Mesothelial cell of epicardium (in vitro differentiated cells): Measurements from ENCODE around the gene ARHGAP18. TPM values are rescaled to one million over a fixed set of nuclear protein-coding genes. Genes with fewer than 3 reads are reported as not detected.

Experiments
- DNase-seq, 2 experiments: peaks; one replicate each; pipeline ENCODE4 v3.0.0; 2021; ENCODE audit warnings: low spot score in 2 of 2; ENCODE audit not compliant: unreplicated experiment in 2 of 2
- H3K27ac Mint-ChIP-seq: 2 replicates; pipeline ENCODE4 v1.8.0; 2021; ENCODE audit warnings: mixed read lengths
- H3K27me3 Mint-ChIP-seq: 2 replicates; pipeline ENCODE4 v1.8.0; 2021; ENCODE audit warnings: low read depth, mixed read lengths
- H3K36me3 Mint-ChIP-seq: 2 replicates; pipeline ENCODE4 v1.8.0; 2021; ENCODE audit warnings: mixed read lengths
- H3K4me1 Mint-ChIP-seq: 2 replicates; pipeline ENCODE4 v1.8.0; 2021; ENCODE audit warnings: mixed read lengths
- H3K4me3 Mint-ChIP-seq: 2 replicates; pipeline ENCODE4 v1.8.0; 2021; ENCODE audit warnings: mild to moderate bottlenecking, moderate library complexity, mixed read lengths
- H3K9me3 Mint-ChIP-seq: 2 replicates; pipeline ENCODE4 v1.8.0; 2021; ENCODE audit warnings: mixed read lengths
- total RNA-seq: library from RNA; stranded (reverse); gene quantifications from 3 replicates; pipeline ENCODE4 v1.2.1, GENCODE V29; 2021
- TF ChIP-seq, protein P1 (sequence below): fragments of 200-600 bp; sonication (generic); IDR thresholded peaks from one replicate; pipeline ENCODE4 v1.5.0; 2021; ENCODE audit warnings: antibody characterized with exemption; ENCODE audit not compliant: unreplicated experiment

ARHGAP18 gene
- total RNA-seq, 1 donor from 2014 or later, result 10.5 TPM

DNA sequence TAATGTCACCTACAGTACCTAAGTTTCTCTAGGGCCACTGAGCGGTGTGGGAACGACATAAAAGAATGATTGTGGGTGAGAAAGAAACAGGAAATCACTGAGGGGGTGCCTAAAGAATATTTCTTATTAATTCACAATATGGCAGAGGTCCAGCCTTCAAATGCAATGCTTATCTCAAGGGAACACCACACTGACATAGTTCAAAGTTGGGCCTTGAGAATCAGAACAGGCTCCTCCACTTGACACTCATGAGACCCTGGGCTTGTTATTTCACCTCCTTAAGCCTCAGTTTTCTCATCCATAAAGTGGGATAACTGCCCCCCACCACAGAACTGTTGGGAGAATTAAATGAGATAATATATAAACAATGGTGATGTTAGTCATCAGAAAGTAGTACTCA lies 40.4 kb upstream of the ARHGAP18 start:
- TF ChIP-seq, protein P1, sequence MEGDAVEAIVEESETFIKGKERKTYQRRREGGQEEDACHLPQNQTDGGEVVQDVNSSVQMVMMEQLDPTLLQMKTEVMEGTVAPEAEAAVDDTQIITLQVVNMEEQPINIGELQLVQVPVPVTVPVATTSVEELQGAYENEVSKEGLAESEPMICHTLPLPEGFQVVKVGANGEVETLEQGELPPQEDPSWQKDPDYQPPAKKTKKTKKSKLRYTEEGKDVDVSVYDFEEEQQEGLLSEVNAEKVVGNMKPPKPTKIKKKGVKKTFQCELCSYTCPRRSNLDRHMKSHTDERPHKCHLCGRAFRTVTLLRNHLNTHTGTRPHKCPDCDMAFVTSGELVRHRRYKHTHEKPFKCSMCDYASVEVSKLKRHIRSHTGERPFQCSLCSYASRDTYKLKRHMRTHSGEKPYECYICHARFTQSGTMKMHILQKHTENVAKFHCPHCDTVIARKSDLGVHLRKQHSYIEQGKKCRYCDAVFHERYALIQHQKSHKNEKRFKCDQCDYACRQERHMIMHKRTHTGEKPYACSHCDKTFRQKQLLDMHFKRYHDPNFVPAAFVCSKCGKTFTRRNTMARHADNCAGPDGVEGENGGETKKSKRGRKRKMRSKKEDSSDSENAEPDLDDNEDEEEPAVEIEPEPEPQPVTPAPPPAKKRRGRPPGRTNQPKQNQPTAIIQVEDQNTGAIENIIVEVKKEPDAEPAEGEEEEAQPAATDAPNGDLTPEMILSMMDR, result no peak
- no peak overlapping the region for H3K4me3 Mint-ChIP-seq
- peaks cover 27% of the 10 kb centered on the region for H3K4me1 Mint-ChIP-seq
- DNase-seq, result no peak
- H3K9me3 Mint-ChIP-seq, result no peaks in the 10 kb centered on the region
- H3K27ac Mint-ChIP-seq, result peak overlapping the region; percentile 17
- no peaks in the 10 kb centered on the region for H3K27me3 Mint-ChIP-seq
- H3K36me3 Mint-ChIP-seq, result no peaks in the 10 kb centered on the region

DNA sequence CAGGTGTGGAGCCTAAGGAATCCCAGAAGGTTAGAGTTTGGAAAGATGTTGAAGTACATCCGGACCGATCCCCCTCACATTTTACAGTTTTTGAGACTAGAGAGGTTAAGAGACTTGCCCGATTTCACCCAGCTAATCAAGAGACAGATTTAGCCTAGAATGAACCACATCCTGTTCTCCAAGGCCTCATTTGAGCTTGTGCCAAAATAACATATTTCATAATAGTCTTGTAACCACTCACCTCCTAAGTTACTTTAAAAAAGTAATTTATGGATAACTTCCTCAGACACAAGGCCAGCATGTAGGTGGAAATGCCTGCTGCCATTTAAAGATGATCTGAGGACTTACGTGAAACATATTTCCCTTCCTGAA lies 39.8 kb upstream of the ARHGAP18 start:
- Mint-ChIP-seq H3K4me1 (peaks cover 28% of the 10 kb centered on the region), H3K27ac (peak overlapping the region; percentile 54), H3K4me3 (no peak overlapping the region), H3K36me3 (no peaks in the 10 kb centered on the region), H3K27me3 (no peaks in the 10 kb centered on the region), H3K9me3 (no peaks in the 10 kb centered on the region)
- TF ChIP-seq, protein P1, result no peak
- no peak for DNase-seq

DNA sequence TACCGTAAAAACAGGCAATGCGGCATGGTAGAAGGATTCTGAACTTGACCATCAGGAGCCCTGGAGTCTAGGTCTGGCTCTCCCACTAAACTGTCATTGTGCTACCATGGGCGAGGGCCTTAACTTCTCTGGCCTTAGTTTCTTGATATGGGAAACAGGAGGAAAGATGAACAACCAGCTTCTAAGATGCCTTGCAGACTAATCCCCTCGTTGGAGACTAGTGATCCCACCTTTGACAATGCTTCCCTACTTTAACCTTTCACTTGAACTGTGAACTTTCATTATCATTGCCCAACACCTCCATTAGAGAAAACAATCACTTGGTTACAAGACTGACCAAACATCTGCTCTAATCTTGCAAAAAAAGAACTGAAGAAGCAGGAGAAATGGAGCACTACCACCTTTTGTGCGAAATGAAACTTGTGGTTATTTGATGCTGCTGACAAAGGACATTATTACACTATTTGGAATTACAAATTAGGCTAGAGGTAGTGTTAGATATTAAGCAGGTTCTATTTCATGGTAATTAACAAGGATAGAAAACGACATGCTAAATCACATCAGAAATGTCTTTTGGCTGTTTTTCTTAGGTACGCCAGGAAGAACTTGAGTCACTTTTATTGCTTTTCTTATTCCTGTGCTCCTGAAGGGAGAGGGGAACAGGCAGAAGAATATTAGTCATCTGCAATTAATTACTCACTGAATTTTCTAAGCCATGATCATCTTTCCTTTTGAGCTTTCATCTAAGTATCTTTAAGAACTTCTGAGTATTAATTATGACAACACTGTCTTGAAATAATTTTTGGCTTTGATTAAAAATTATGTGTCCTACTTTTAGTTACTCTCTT lies 39.1 kb upstream of the ARHGAP18 start:
- Mint-ChIP-seq H3K27me3 (no peaks in the 10 kb centered on the region), H3K27ac (peak overlapping the region; percentile 54), H3K9me3 (no peaks in the 10 kb centered on the region), H3K36me3 (no peaks in the 10 kb centered on the region), H3K4me3 (no peak overlapping the region), H3K4me1 (peaks cover 34% of the 10 kb centered on the region)
- TF ChIP-seq, protein P1, result no peak
- DNase-seq, result no peak

DNA sequence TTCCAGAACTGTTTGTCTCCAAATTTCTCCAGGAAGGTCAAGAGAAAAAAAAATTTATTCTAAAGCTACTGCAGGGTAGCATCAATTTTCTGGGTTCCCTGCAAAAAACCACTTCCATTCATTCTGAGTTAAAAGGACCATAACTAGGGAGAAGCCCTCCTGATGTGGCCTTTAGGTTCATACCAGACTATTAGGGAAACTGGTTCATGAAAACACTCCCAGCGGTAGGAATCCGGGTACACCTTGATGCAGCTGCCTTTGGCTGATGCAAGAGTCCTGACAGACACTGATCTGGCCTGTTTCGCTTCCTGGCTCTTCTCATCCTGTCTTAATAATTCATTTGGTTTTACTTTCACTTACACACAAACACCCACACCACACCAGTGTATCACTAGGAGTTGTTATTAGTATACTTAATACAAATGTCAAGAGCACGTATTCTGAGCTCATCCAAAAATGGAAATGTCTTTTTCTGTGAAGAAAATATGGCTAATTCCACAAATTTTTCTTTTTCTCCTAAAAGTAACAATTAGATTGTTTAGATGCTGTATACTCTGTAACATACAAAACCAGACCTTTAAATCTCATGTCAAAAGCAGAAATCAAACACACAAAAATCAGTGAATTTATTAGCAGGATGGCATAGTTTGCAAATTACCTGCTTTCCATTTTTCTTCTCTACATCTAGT lies 38.4 kb upstream of the ARHGAP18 start:
- Mint-ChIP-seq H3K27me3 (no peaks in the 10 kb centered on the region), H3K9me3 (no peaks in the 10 kb centered on the region), H3K4me3 (no peak overlapping the region), H3K27ac (no peak overlapping the region), H3K4me1 (peaks cover 41% of the 10 kb centered on the region), H3K36me3 (no peaks in the 10 kb centered on the region)
- no peak for DNase-seq
- TF ChIP-seq, protein P1, result no peak

DNA sequence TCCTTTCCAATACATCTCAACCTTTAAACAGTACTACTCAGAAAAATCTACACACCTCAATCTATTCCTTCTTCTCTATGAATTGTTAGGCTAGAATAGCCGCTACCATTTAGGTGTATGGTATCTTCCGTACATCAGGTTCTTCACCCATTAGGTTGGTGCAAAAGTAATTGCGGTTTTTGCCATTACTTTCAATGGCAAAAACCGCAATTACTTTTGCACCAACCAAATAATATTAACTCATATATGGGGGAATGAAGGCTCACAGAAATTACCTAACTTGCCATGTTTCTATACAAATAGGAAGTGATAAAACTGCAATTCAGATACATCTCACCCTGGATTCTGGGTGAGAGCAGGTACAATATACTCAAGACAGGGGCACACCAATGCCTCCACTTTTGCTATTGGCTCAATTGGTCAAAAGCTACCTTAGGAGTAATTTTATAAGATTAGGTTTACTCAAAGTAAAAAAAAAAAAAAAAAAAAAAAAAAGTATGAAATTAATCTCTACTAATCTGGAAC lies 37.7 kb upstream of the ARHGAP18 start:
- DNase-seq, result no peak
- H3K36me3 Mint-ChIP-seq, result no peaks in the 10 kb centered on the region
- peaks cover 44% of the 10 kb centered on the region for H3K4me1 Mint-ChIP-seq
- H3K27ac Mint-ChIP-seq, result no peak overlapping the region
- no peaks in the 10 kb centered on the region for H3K27me3 Mint-ChIP-seq
- TF ChIP-seq, protein P1, result no peak
- no peak overlapping the region for H3K4me3 Mint-ChIP-seq
- no peaks in the 10 kb centered on the region for H3K9me3 Mint-ChIP-seq
